ENCODE measurements around the gene ZNF311.
A peak's percentile ranks its signal among the peaks of the same experiment; 100 is the strongest.

The ZNF311 gene

DNA sequence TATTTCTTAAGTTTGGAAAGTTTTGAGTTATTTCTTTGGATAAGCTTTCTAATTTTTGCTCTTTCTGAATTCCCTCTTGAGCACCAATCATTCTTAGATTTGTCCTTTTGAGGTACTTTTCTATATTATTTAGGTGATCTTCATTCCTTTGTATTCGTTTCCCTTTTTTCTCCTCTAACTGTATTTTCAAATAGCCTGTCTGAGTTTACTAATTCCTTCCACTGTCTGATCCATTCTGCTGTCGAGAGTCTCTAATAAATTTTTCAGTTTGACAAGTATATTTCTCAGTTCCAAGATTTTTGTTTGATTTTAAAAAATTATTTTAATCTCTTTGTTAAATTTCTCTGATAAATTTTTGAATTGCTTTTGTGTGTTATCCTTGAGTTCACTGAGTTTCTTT, 16.3 kb upstream of the ZNF311 start:
- in situ Hi-C loops (cut with MboI; ENCODE audit: low pct_unique_long_range_greater_than_20kb, low sequenced_read_pairs, unreplicated experiment) = loop anchor here (25.0 kb wide), 1 partner anchor 334 kb away; no protein-coding TSS in a partner anchor
- TF ChIP-seq, protein P1, sequence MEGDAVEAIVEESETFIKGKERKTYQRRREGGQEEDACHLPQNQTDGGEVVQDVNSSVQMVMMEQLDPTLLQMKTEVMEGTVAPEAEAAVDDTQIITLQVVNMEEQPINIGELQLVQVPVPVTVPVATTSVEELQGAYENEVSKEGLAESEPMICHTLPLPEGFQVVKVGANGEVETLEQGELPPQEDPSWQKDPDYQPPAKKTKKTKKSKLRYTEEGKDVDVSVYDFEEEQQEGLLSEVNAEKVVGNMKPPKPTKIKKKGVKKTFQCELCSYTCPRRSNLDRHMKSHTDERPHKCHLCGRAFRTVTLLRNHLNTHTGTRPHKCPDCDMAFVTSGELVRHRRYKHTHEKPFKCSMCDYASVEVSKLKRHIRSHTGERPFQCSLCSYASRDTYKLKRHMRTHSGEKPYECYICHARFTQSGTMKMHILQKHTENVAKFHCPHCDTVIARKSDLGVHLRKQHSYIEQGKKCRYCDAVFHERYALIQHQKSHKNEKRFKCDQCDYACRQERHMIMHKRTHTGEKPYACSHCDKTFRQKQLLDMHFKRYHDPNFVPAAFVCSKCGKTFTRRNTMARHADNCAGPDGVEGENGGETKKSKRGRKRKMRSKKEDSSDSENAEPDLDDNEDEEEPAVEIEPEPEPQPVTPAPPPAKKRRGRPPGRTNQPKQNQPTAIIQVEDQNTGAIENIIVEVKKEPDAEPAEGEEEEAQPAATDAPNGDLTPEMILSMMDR (IDR thresholded peaks at IDR 0.05; ENCODE audit: extremely low read depth, insufficient read depth, missing control alignments) = no peak
- DNase-seq (ENCODE audit: low spot score) = no peak

DNA sequence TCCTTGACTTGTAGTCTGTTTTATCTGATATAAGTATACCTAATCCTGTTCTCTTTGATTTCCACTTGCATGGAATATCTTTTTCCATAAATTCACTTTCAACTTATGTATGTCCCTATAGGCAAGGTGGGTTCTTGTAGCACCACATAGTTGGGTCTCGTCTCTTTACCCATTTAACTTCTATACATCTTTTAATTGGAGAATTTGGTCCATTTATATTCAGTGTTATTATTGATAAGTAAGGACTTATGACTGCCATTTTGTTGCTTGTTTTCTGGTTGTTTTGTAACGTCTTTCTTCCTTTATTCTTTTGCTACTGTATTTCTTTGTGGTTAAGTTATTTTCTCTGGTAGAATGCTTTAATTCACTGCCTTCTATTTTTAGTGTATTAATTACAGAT, 14.5 kb upstream of the ZNF311 start:
- TF ChIP-seq, protein P1 (IDR thresholded peaks at IDR 0.05; ENCODE audit: extremely low read depth, insufficient read depth, missing control alignments) = no peak
- DNase-seq (ENCODE audit: low spot score) = no peak
- in situ Hi-C loops (cut with MboI; ENCODE audit: low pct_unique_long_range_greater_than_20kb, low sequenced_read_pairs, unreplicated experiment) = loop anchor here (25.0 kb wide), 1 partner anchor 332 kb away; no protein-coding TSS in a partner anchor

DNA sequence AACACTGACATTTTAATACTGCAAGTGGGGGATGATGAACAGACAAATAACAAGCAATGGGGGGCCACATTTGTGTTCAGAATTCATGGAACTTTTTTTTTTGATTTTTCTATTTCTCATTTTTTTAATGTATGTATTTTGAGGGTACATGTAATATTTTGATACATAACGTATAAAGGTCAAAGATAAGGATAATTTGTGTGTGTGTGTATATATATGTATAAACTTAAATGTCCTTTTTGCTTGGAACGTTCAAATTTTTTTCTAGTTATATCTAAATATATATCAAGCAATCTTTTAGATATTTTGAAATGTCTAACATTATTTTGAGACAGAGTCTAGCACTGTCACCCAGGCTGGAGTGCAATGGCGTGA, 12.3 kb upstream of the ZNF311 start:
- TF ChIP-seq, protein P1 (IDR thresholded peaks at IDR 0.05; ENCODE audit: extremely low read depth, insufficient read depth, missing control alignments) = no peak
- in situ Hi-C loops (cut with MboI; ENCODE audit: low pct_unique_long_range_greater_than_20kb, low sequenced_read_pairs, unreplicated experiment) = loop anchor here (25.0 kb wide), 1 partner anchor 330 kb away; no protein-coding TSS in a partner anchor

DNA sequence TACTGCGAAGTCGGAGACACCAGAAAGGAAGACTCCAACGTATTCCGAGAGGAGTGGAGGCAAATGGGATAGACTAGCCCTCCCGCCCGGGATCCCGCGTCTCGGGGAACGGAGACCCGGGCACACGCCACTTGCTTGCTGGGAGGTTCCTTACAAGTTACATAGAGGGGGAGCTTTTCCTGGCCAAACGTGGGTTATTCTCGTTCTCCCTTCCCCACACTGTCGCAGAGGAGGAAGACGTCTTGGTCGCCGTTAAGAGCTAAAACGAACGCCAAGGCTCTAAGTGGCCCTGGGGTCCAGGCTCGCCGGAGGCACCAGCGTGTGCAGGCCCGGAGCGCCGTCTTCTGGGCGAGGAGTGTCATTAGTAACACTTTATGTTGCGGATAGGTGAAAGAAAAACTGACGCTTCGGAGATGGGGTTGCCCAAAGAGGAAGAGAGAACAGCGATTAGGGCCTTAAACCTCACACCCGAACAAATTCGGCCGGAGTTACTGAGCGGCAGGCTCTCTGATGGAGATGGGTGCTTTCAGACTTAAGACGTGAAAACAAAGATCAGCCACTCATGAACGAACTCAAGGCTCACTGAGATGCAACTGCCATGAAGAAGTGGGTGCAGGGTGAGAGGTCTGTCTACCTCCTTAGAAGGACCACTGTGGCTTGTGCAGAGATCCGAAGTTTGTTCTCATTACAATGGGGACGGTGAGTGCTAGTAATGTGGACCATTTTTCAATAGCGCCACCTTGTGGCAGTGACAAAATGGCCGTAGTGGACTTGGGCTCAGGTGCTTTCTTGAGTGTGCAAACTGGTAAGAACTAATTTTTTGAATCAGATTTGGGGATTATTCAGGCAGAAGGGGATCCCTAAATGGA, 11.7 kb upstream of the ZNF311 start:
- TF ChIP-seq, protein P1 (IDR thresholded peaks at IDR 0.05; ENCODE audit: extremely low read depth, insufficient read depth, missing control alignments) = peak; percentile 86
- DNase-seq (ENCODE audit: low spot score) = peak; percentile 80
- in situ Hi-C loops (cut with MboI; ENCODE audit: low pct_unique_long_range_greater_than_20kb, low sequenced_read_pairs, unreplicated experiment) = loop anchor here (25.0 kb wide), 1 partner anchor 329 kb away; no protein-coding TSS in a partner anchor

More for the DNA sequence above, 12.3 kb upstream of the ZNF311 start:
- DNase-seq (ENCODE audit: low spot score) = no peak

DNA sequence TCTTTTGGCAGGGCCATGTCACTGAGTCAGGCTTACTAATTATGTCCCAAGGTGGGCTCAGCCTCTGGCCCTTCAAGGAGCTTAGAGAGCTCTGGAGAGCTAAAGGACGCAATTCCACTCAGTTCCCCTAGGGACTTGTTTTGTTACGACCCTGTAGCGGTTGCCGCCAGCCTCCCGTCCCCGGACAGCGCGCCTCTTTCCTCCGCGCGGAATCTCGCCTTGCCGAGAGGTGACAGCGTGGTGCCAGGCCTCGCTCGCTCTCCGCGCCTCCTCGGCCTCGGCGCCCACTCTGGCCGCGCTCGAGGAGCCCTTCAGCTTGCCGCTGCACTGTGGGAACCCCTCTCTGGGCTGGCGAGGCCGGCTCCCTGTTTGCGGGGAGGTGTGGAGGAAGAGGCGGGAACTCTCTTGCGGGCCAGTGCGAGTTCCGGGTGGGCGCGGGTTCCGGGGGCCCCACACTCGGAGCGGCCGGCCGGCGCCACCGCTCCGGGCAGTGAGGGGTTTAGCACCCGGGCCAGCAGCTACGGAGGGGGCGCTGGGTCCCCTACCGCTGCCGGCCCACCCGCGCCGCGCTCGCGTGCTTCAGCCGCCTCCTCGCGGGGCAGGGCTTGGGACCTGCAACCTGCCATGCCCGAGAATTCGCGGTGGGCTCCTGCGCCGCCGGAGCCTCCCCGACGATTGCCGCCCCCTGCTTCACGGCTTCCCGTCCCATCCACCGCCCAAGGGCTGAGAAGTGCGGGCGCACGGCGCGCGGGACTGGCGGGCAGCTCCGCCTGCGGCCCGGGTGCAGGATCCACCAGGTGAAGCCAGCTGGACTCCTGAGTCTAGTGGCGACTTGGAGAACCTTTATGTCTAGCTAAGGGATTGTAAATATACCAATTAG, 9.9 kb upstream of the ZNF311 start:
- TF ChIP-seq, protein P1 (IDR thresholded peaks at IDR 0.05; ENCODE audit: extremely low read depth, insufficient read depth, missing control alignments) = no peak
- DNase-seq (ENCODE audit: low spot score) = no peak
- in situ Hi-C loops (cut with MboI; ENCODE audit: low pct_unique_long_range_greater_than_20kb, low sequenced_read_pairs, unreplicated experiment) = loop anchor here (25.0 kb wide), 1 partner anchor 328 kb away; no protein-coding TSS in a partner anchor

DNA sequence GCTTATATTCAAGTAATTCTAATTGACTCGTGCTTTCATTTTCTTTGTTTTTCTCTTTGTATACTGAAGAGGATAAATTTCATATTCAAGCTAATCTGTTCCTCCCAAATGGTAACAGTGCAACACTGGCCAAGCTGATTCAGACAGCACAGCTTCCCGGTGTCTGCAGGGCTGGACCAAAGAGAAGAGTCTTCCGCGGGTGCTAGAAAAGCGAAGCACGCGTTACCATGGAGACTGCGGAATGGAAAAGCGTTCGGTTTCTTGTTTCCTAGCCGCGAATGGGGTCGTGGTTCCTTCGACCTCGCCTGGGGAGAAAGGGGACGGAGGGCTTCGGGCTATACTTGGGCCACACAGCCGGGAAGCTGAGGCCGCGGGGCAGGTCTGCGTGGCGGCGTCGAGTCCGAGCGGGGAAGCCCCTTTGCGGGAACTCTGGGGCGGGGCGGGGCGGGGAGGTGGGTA, 6.2 kb upstream of the ZNF311 start:
- in situ Hi-C loops (cut with MboI; ENCODE audit: low pct_unique_long_range_greater_than_20kb, low sequenced_read_pairs, unreplicated experiment) = loop anchor here (25.0 kb wide), 1 partner anchor 324 kb away; no protein-coding TSS in a partner anchor

More for the DNA sequence above, 6.2 kb upstream of the ZNF311 start:
- peak; percentile 54 for DNase-seq (ENCODE audit: low spot score)
- TF ChIP-seq, protein P1 (IDR thresholded peaks at IDR 0.05; ENCODE audit: extremely low read depth, insufficient read depth, missing control alignments) = no peak
